ENCODE results near the gene PARG.
"Not testable (repeated sequence)": the region's sequence is repeated elsewhere in the genome, so short reads cannot be mapped to it uniquely, and the experiment has no call there.

PARG gene

GRCh38 chr10:49844775-49845595 is 96.8 kb downstream of the PARG start:
- Histone ChIP-seq H3K9ac (ENCODE audit: low read depth, low read length) (no peak overlapping the region), H3K4me1 (ENCODE audit: control insufficient read depth, insufficient read depth, low read length) (no peaks in the 10 kb centered on the region), H3K36me3 (ENCODE audit: control insufficient read depth, insufficient read depth, low read length) (peaks cover 28% of the 10 kb centered on the region), H3K4me3 (ENCODE audit: low read depth, low read length) (no peak overlapping the region), H3K27ac (ENCODE audit: low read depth, low read length) (no peak overlapping the region), H3K27me3 (ENCODE audit: control insufficient read depth, insufficient read depth, low read length) (no peaks in the 10 kb centered on the region), H3K9me3 (ENCODE audit: control insufficient read depth, insufficient read depth, low read length) (no peaks in the 10 kb centered on the region)

DNA sequence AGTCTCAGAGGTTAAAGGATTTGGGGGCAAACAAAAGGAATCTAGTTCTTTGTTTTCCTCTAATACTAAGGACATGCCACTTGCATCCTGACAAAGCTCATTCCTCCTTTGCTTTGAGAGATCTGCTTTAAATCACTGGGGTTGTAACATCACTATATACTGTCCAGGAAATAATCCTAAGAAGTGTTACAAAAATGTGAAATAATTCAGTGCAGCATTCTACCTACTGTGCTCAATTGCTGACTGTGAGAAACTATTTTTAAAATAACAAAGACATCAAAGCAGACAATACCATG is 99.5 kb downstream of the PARG start:
- H3K36me3 ChIP-seq (ENCODE audit: control insufficient read depth, insufficient read depth, low read length), result peaks cover 45% of the 10 kb centered on the region
- not testable (repeated sequence) for H3K9me3 ChIP-seq (ENCODE audit: control insufficient read depth, insufficient read depth, low read length)

GRCh38 chr10:49841615-49842332 is 100.1 kb downstream of the PARG start:
- Histone ChIP-seq H3K36me3 (ENCODE audit: control insufficient read depth, insufficient read depth, low read length) (peaks cover 51% of the 10 kb centered on the region), H3K9me3 (ENCODE audit: control insufficient read depth, insufficient read depth, low read length) (no peaks in the 10 kb centered on the region), H3K9ac (ENCODE audit: low read depth, low read length) (no peak overlapping the region), H3K4me1 (ENCODE audit: control insufficient read depth, insufficient read depth, low read length) (no peaks in the 10 kb centered on the region), H3K4me3 (ENCODE audit: low read depth, low read length) (no peak overlapping the region), H3K27ac (ENCODE audit: low read depth, low read length) (no peak overlapping the region), H3K27me3 (ENCODE audit: control insufficient read depth, insufficient read depth, low read length) (no peaks in the 10 kb centered on the region)

More for the DNA sequence above, 99.5 kb downstream of the PARG start:
- not testable (repeated sequence) for H3K27ac ChIP-seq (ENCODE audit: low read depth, low read length); H3K4me1 ChIP-seq (ENCODE audit: control insufficient read depth, insufficient read depth, low read length); H3K27me3 ChIP-seq (ENCODE audit: control insufficient read depth, insufficient read depth, low read length); H3K9ac ChIP-seq (ENCODE audit: low read depth, low read length); H3K4me3 ChIP-seq (ENCODE audit: low read depth, low read length)

GRCh38 chr10:49837685-49838084 is 104.1 kb downstream of the PARG start:
- H3K9ac ChIP-seq (ENCODE audit: low read depth, low read length), result no peak overlapping the region
- H3K27me3 ChIP-seq (ENCODE audit: control insufficient read depth, insufficient read depth, low read length), result no peaks in the 10 kb centered on the region
- peaks cover 14% of the 10 kb centered on the region for H3K4me1 ChIP-seq (ENCODE audit: control insufficient read depth, insufficient read depth, low read length)
- no peaks in the 10 kb centered on the region for H3K9me3 ChIP-seq (ENCODE audit: control insufficient read depth, insufficient read depth, low read length)
- peaks cover 48% of the 10 kb centered on the region for H3K36me3 ChIP-seq (ENCODE audit: control insufficient read depth, insufficient read depth, low read length)
- H3K4me3 ChIP-seq (ENCODE audit: low read depth, low read length), result no peak overlapping the region
- no peak overlapping the region for H3K27ac ChIP-seq (ENCODE audit: low read depth, low read length)

DNA sequence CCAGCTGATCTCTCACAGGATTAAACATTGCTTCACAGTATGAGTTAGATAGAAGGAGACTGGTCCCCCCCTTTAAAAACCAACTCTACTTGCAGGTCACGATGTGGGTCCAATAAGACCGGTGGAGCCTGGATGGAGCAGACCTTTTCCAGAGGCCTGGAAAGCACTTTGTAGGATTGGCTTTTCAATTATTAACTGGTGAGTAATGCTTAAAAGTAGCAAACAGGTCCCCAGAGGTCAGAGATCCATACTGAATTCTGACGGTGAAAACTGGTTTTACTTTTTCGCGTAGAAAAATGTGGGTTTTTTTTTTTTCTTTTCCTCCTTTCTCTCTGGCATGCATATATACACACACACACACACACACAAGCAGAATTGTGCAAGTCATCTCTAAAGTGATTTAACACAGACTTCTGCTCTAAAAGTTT is 104.8 kb downstream of the PARG start:
- H3K9me3 ChIP-seq (ENCODE audit: control insufficient read depth, insufficient read depth, low read length), result no peaks in the 10 kb centered on the region
- no peak overlapping the region for H3K4me3 ChIP-seq (ENCODE audit: low read depth, low read length)
- H3K36me3 ChIP-seq (ENCODE audit: control insufficient read depth, insufficient read depth, low read length), result peaks cover 48% of the 10 kb centered on the region
- peaks cover 20% of the 10 kb centered on the region for H3K4me1 ChIP-seq (ENCODE audit: control insufficient read depth, insufficient read depth, low read length)
- no peak overlapping the region for H3K27ac ChIP-seq (ENCODE audit: low read depth, low read length)
- no peak overlapping the region for H3K9ac ChIP-seq (ENCODE audit: low read depth, low read length)
- no peaks in the 10 kb centered on the region for H3K27me3 ChIP-seq (ENCODE audit: control insufficient read depth, insufficient read depth, low read length)

- peaks cover 31% of the 10 kb centered on the region for H3K36me3 ChIP-seq (ENCODE audit: control insufficient read depth, insufficient read depth, low read length)
- H3K4me3 ChIP-seq (ENCODE audit: low read depth, low read length), result no peak overlapping the region
- peaks cover 41% of the 10 kb centered on the region for H3K4me1 ChIP-seq (ENCODE audit: control insufficient read depth, insufficient read depth, low read length)
- H3K9me3 ChIP-seq (ENCODE audit: control insufficient read depth, insufficient read depth, low read length), result no peaks in the 10 kb centered on the region
- H3K9ac ChIP-seq (ENCODE audit: low read depth, low read length), result no peak overlapping the region
- no peak overlapping the region for H3K27ac ChIP-seq (ENCODE audit: low read depth, low read length)
- no peaks in the 10 kb centered on the region for H3K27me3 ChIP-seq (ENCODE audit: control insufficient read depth, insufficient read depth, low read length)
These were observed 106.9 kb downstream of the PARG start for GRCh38 chr10:49834976-49835375.

GRCh38 chr10:49834201-49834600 is 107.6 kb downstream of the PARG start:
- Histone ChIP-seq H3K9me3 (ENCODE audit: control insufficient read depth, insufficient read depth, low read length) (no peaks in the 10 kb centered on the region), H3K27me3 (ENCODE audit: control insufficient read depth, insufficient read depth, low read length) (no peaks in the 10 kb centered on the region), H3K27ac (ENCODE audit: low read depth, low read length) (no peak overlapping the region), H3K36me3 (ENCODE audit: control insufficient read depth, insufficient read depth, low read length) (peaks cover 24% of the 10 kb centered on the region), H3K4me3 (ENCODE audit: low read depth, low read length) (no peak overlapping the region), H3K4me1 (ENCODE audit: control insufficient read depth, insufficient read depth, low read length) (peaks cover 46% of the 10 kb centered on the region), H3K9ac (ENCODE audit: low read depth, low read length) (no peak overlapping the region)

GRCh38 chr10:49833168-49833567 is 108.7 kb downstream of the PARG start:
- Histone ChIP-seq H3K9me3 (ENCODE audit: control insufficient read depth, insufficient read depth, low read length) (no peaks in the 10 kb centered on the region), H3K27ac (ENCODE audit: low read depth, low read length) (no peak overlapping the region), H3K9ac (ENCODE audit: low read depth, low read length) (no peak overlapping the region), H3K4me1 (ENCODE audit: control insufficient read depth, insufficient read depth, low read length) (peaks cover 46% of the 10 kb centered on the region), H3K27me3 (ENCODE audit: control insufficient read depth, insufficient read depth, low read length) (no peaks in the 10 kb centered on the region), H3K36me3 (ENCODE audit: control insufficient read depth, insufficient read depth, low read length) (peaks cover 14% of the 10 kb centered on the region), H3K4me3 (ENCODE audit: low read depth, low read length) (no peak overlapping the region)

- Histone ChIP-seq H3K4me1 (ENCODE audit: control insufficient read depth, insufficient read depth, low read length) (peaks cover 53% of the 10 kb centered on the region), H3K27ac (ENCODE audit: low read depth, low read length) (peak overlapping the region; percentile 88), H3K9me3 (ENCODE audit: control insufficient read depth, insufficient read depth, low read length) (no peaks in the 10 kb centered on the region), H3K27me3 (ENCODE audit: control insufficient read depth, insufficient read depth, low read length) (no peaks in the 10 kb centered on the region), H3K4me3 (ENCODE audit: low read depth, low read length) (peak overlapping the region; percentile 46; the same call in 1 of the 2 replicates), H3K36me3 (ENCODE audit: control insufficient read depth, insufficient read depth, low read length) (peaks cover 14% of the 10 kb centered on the region), H3K9ac (ENCODE audit: low read depth, low read length) (peak overlapping the region; percentile 66)
These were observed 110.3 kb downstream of the PARG start for GRCh38 chr10:49831352-49832035.

GRCh38 chr10:49830846-49831245 is 111.0 kb downstream of the PARG start:
- peak overlapping the region; percentile 88 for H3K27ac ChIP-seq (ENCODE audit: low read depth, low read length)
- H3K27me3 ChIP-seq (ENCODE audit: control insufficient read depth, insufficient read depth, low read length), result no peaks in the 10 kb centered on the region
- peak overlapping the region; percentile 37; the same call in 1 of the 2 replicates for H3K9ac ChIP-seq (ENCODE audit: low read depth, low read length)
- H3K4me3 ChIP-seq (ENCODE audit: low read depth, low read length), result peak overlapping the region; percentile 46; the same call in 1 of the 2 replicates
- H3K9me3 ChIP-seq (ENCODE audit: control insufficient read depth, insufficient read depth, low read length), result no peaks in the 10 kb centered on the region
- H3K36me3 ChIP-seq (ENCODE audit: control insufficient read depth, insufficient read depth, low read length), result peaks cover 11% of the 10 kb centered on the region
- peaks cover 53% of the 10 kb centered on the region for H3K4me1 ChIP-seq (ENCODE audit: control insufficient read depth, insufficient read depth, low read length)

- H3K27me3 ChIP-seq (ENCODE audit: control insufficient read depth, insufficient read depth, low read length), result no peaks in the 10 kb centered on the region
- peak overlapping the region; percentile 7; the same call in 1 of the 2 replicates for H3K9ac ChIP-seq (ENCODE audit: low read depth, low read length)
- H3K27ac ChIP-seq (ENCODE audit: low read depth, low read length), result peak overlapping the region; percentile 88
- no peaks in the 10 kb centered on the region for H3K9me3 ChIP-seq (ENCODE audit: control insufficient read depth, insufficient read depth, low read length)
- H3K4me3 ChIP-seq (ENCODE audit: low read depth, low read length), result no peak overlapping the region; the same call in 1 of the 2 replicates
- H3K4me1 ChIP-seq (ENCODE audit: control insufficient read depth, insufficient read depth, low read length), result peaks cover 49% of the 10 kb centered on the region
- H3K36me3 ChIP-seq (ENCODE audit: control insufficient read depth, insufficient read depth, low read length), result peaks cover 7% of the 10 kb centered on the region
These were observed 111.8 kb downstream of the PARG start for GRCh38 chr10:49830016-49830415.
